Astrocyte (in vitro differentiated cells and primary cell): Measurements from ENCODE around the gene PARVB. TPM values are rescaled to one million over a fixed set of nuclear protein-coding genes. Genes with fewer than 3 reads are reported as not detected.

Source experiments
- DNase-seq: peaks from one replicate; pipeline ENCODE4 v3.0.0-alpha.2; 2010; ENCODE audit warnings: low read depth
- FAIRE-seq: peaks from 2 replicates; lab custom pipeline; 2011; peaks lifted over from hg19 to GRCh38; lab: Jason Lieb, UNC
- H2AFZ ChIP-seq: 2 replicates; pipeline ENCODE4 v1.6.0; 2012; ENCODE audit warnings: low read depth, low read length, inconsistent platforms
- H3K27ac ChIP-seq: 2 replicates; pipeline ENCODE4 v1.5.1; 2011; ENCODE audit warnings: low read depth, low read length, inconsistent platforms
- H3K27me3 ChIP-seq: 2 replicates; pipeline ENCODE4 v1.6.0; 2011; ENCODE audit warnings: low read length, inconsistent platforms; ENCODE audit not compliant: insufficient read depth
- H3K36me3 ChIP-seq: 2 replicates; pipeline ENCODE4 v1.5.1; 2011; ENCODE audit warnings: low read length, inconsistent platforms; ENCODE audit not compliant: insufficient read depth
- H3K4me1 ChIP-seq: 2 replicates; pipeline ENCODE4 v1.5.1; 2011; ENCODE audit warnings: low read length, inconsistent platforms; ENCODE audit not compliant: insufficient read depth
- H3K4me2 ChIP-seq: 2 replicates; pipeline ENCODE4 v1.6.0; 2012; ENCODE audit warnings: low read length, inconsistent platforms
- H3K4me3 ChIP-seq: 2 replicates; pipeline ENCODE4 v1.5.1; 2011; ENCODE audit warnings: low read depth, mild to moderate bottlenecking, low read length, inconsistent platforms; ENCODE audit not compliant: insufficient read depth
- H3K79me2 ChIP-seq: 2 replicates; pipeline ENCODE4 v1.6.0; 2012; ENCODE audit warnings: mild to moderate bottlenecking, low read length, inconsistent platforms; ENCODE audit not compliant: insufficient read depth
- H3K9ac ChIP-seq: 2 replicates; pipeline ENCODE4 v1.6.0; 2012; ENCODE audit warnings: mild to moderate bottlenecking, low read length, inconsistent platforms
- H3K9me3 ChIP-seq: 2 replicates; pipeline ENCODE4 v1.5.1; 2012; ENCODE audit warnings: low read depth, mild to moderate bottlenecking, low read length, inconsistent platforms; ENCODE audit not compliant: insufficient read depth
- H4K20me1 ChIP-seq: 2 replicates; pipeline ENCODE4 v1.6.0; 2012; ENCODE audit warnings: low read length, inconsistent platforms; ENCODE audit not compliant: insufficient read depth
- H3K27ac Mint-ChIP-seq: one replicate; pipeline ENCODE4 v1.8.0; 2021; ENCODE audit warnings: mild to moderate bottlenecking, mixed read lengths; ENCODE audit not compliant: unreplicated experiment
- H3K27me3 Mint-ChIP-seq: one replicate; pipeline ENCODE4 v1.8.0; 2021; ENCODE audit warnings: low read depth, mixed read lengths; ENCODE audit not compliant: unreplicated experiment
- H3K36me3 Mint-ChIP-seq: one replicate; pipeline ENCODE4 v1.8.0; 2021; ENCODE audit warnings: low read depth, mixed read lengths; ENCODE audit not compliant: unreplicated experiment
- H3K4me1 Mint-ChIP-seq: one replicate; pipeline ENCODE4 v1.8.0; 2021; ENCODE audit warnings: low read depth, mixed read lengths; ENCODE audit not compliant: unreplicated experiment
- H3K4me3 Mint-ChIP-seq: one replicate; pipeline ENCODE4 v1.8.0; 2021; ENCODE audit warnings: mild to moderate bottlenecking, moderate library complexity, mixed read lengths; ENCODE audit not compliant: unreplicated experiment
- H3K9me3 Mint-ChIP-seq: one replicate; pipeline ENCODE4 v1.8.0; 2021; ENCODE audit warnings: mild to moderate bottlenecking, mixed read lengths; ENCODE audit not compliant: unreplicated experiment
- CTCF ChIP-seq: IDR thresholded peaks from 2 replicates; pipeline ENCODE4 v1.5.1; 2011; ENCODE audit warnings: low read depth, mild to moderate bottlenecking, inconsistent platforms, low read length, moderate library complexity; ENCODE audit not compliant: insufficient read depth
- EZH2 ChIP-seq: IDR thresholded peaks from 2 replicates; pipeline ENCODE4 v1.6.1; 2012; ENCODE audit warnings: mild to moderate bottlenecking, low read length, inconsistent platforms; ENCODE audit not compliant: insufficient read depth
- total RNA-seq: library from RNA; stranded (reverse); gene quantifications from 2 replicates; pipeline ENCODE4 v1.2.1, GENCODE V29; 2021

PARVB gene
- total RNA-seq, 1 donor from 2014 or later: 22.0 TPM

- peaks cover 12% of the 10 kb centered on the region for H3K27me3 Mint-ChIP-seq
- Histone ChIP-seq H4K20me1 (peaks cover 60% of the 10 kb centered on the region), H3K27me3 (no peaks in the 10 kb centered on the region), H2AFZ (no peak overlapping the region), H3K36me3 (no peaks in the 10 kb centered on the region), H3K9me3 (no peaks in the 10 kb centered on the region), H3K9ac (no peak overlapping the region), H3K79me2 (peaks cover 4% of the 10 kb centered on the region), H3K4me3 (no peak overlapping the region), H3K4me1 (no peaks in the 10 kb centered on the region), H3K27ac (no peak overlapping the region), H3K4me2 (no peak overlapping the region)
- no peaks in the 10 kb centered on the region for H3K9me3 Mint-ChIP-seq
- DNase-seq: no peak
- TF ChIP-seq CTCF (no peak), EZH2 (no peak)
- no peak overlapping the region for H3K27ac Mint-ChIP-seq
- no peaks in the 10 kb centered on the region for H3K4me1 Mint-ChIP-seq
- peaks cover 3% of the 10 kb centered on the region for H3K36me3 Mint-ChIP-seq
- H3K4me3 Mint-ChIP-seq: no peak overlapping the region
- FAIRE-seq: no peak
Measured at GRCh38 chr22:44070029-44070428, 45.9 kb downstream of the PARVB start.

- H3K9me3 ChIP-seq: no peaks in the 10 kb centered on the region
- peaks cover 23% of the 10 kb centered on the region for H3K27me3 Mint-ChIP-seq
- H3K36me3 ChIP-seq: no peaks in the 10 kb centered on the region
- no peak overlapping the region for H2AFZ ChIP-seq
- no peak overlapping the region for H3K4me3 Mint-ChIP-seq
- no peak overlapping the region for H3K27ac ChIP-seq
- H3K4me3 ChIP-seq: no peak overlapping the region
- peaks cover 5% of the 10 kb centered on the region for H3K36me3 Mint-ChIP-seq
- H3K9me3 Mint-ChIP-seq: peaks cover 3% of the 10 kb centered on the region
- H3K27ac Mint-ChIP-seq: no peak overlapping the region
- H3K4me1 Mint-ChIP-seq: no peaks in the 10 kb centered on the region
- peaks cover 4% of the 10 kb centered on the region for H3K79me2 ChIP-seq
- no peaks in the 10 kb centered on the region for H3K27me3 ChIP-seq
- TF ChIP-seq EZH2 (no peak), CTCF (no peak)
- H3K4me1 ChIP-seq: no peaks in the 10 kb centered on the region
- no peak for FAIRE-seq
- no peak for DNase-seq
- H3K4me2 ChIP-seq: no peak overlapping the region
- peaks cover 69% of the 10 kb centered on the region for H4K20me1 ChIP-seq
- H3K9ac ChIP-seq: no peak overlapping the region
Measured at GRCh38 chr22:44071781-44072326, 47.8 kb downstream of the PARVB start.

GRCh38 chr22:44074337-44074984 lies 50.4 kb downstream of the PARVB start:
- no peak for FAIRE-seq
- H3K36me3 Mint-ChIP-seq: peaks cover 5% of the 10 kb centered on the region
- no peaks in the 10 kb centered on the region for H3K9me3 ChIP-seq

More at GRCh38 chr22:44074337-44074984, 50.4 kb downstream of the PARVB start:
- Histone ChIP-seq H3K79me2 (peaks cover 9% of the 10 kb centered on the region), H3K27me3 (no peaks in the 10 kb centered on the region), H3K36me3 (no peaks in the 10 kb centered on the region), H3K4me3 (no peak overlapping the region), H3K4me2 (no peak overlapping the region), H3K9ac (no peak overlapping the region), H3K27ac (no peak overlapping the region), H2AFZ (no peak overlapping the region), H3K4me1 (no peaks in the 10 kb centered on the region), H4K20me1 (peaks cover 73% of the 10 kb centered on the region)
- no peak overlapping the region for H3K4me3 Mint-ChIP-seq
- no peak overlapping the region for H3K27ac Mint-ChIP-seq
- H3K4me1 Mint-ChIP-seq: no peaks in the 10 kb centered on the region
- TF ChIP-seq EZH2: no peak
- TF ChIP-seq CTCF: no peak
- peaks cover 21% of the 10 kb centered on the region for H3K27me3 Mint-ChIP-seq
- no peak for DNase-seq
- peaks cover 3% of the 10 kb centered on the region for H3K9me3 Mint-ChIP-seq
